Stimulated activated CD8-positive, alpha-beta memory T cell treated with anti-CD3 and anti-CD28 coated beads, Interleukin-12 subunit alpha, Interleukin-12 subunit beta, amount 100 ng/mL, for 4 hours (primary cell): ENCODE measurements around the gene RASD1.
"Not testable (repeated sequence)": the region's sequence is repeated elsewhere in the genome, so short reads cannot be mapped to it uniquely, and the experiment has no call there.

Experiments
- DNase-seq: peaks from one replicate; pipeline ENCODE4 v3.0.0-alpha.2; 2020; ENCODE audit warnings: low read depth

Gene RASD1

DNA sequence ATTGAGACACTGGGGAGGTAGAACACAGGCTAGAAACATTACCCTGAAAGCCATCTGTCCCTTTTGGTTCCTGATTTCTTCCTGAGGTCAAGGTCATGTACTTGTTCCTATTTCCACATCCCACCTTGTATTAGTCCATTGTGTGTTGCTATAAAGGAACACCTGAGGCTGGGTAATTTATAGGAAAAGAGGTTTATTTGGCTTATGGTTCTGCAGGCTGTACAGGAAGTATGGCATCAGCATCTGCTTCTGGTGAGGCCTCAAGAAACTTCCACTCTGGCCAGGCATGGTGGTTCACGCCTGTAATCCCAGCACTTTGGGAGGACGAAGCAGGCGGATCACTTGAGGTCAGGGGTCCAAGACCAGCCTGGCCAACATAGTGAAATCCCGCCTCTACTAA, 26.8 kb downstream of the RASD1 start:
- no peak for DNase-seq

DNA sequence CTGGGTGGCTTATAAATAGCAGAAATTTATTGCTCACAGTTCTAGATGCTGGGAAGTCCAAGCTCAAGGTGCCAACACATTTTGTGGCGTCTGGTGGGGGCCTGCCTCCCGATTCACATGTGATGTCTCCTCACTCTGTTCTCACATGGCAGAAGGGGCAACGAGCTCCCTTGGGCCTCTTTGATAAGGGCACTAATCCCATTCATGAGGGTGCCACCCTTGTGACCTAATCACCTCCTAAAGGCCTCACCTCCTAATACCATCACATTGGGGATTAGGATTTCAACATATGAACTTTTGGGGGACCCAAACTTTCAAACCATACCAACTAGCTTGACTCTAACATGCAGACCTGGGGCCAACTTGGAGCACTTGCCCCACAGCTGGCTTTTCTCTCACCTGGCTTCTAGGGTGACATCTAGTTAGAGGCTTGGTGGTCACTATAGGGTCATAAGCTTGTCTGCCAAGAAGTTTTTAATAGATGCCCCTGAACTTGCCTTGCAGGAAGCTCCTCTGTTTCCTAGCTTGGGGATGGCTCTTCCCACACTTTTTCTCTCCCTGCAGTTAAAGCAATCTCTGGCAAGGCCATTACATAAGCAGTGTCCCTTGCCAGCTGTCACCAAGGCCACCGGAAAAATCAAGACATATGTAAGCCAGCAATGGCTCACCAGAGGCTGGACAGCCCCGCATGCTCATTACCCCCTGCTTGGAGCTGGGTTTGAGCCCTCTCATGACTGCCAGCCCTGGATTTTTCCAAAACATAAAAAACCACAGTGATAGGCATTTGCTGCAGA, 27.8 kb downstream of the RASD1 start:
- no peak for DNase-seq

DNA sequence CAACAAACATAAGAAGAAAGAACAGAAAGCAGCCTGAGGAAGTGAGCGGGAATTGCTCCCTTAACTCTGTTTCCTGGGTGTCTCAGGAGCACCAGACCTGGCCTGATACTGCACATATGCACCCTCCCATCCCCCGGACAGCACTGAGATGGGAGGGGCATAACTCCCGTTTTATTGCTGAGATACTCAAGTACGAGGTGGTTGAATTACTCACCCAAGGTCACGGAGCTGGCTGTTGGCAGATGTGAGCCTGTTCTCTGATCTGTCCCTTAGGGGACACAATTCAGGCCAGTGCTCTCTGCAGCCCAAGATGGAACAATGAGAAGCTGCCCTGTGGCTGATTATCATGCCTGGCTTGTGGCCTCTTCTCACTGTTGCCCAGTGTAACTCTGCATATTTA, 28.5 kb downstream of the RASD1 start:
- DNase-seq: no peak

DNA sequence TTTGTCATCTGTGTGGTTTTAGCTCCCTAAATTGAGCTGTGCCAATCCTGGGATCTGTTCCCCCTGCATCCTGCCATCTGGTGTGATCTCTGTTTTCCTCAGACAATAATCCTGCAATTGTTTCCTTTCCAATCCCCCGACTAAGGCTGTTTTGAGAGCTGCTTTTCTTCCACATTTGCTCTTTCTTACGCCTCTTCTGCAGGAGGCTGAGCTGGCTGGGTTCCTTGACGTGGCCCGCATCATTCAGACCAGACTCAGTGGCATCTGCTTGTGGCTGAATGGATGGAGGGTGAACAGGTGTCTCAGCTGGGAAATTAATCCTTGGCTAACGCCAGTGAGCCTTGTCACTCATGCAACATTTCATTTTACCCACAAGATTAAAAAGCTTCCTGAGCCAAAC, 29.2 kb downstream of the RASD1 start:
- DNase-seq: no peak

DNA sequence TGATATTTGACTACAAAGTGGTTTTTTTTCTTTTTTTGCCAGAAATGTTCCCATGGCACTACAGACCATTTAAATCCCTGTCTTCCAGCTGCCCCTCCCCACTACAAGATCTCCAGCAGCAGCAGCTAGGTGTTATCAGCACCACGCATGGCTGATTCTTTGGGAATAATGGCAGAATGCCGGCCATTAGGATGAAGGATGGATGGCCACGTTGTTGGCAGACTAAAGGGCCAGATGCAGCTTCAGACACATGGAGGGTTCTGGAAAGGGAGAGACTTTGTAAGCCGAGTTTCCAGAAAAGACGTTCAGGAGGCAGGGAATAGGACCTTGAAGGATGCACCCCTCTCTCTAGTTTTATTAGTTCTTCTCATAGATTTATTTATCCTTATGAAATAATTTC, 29.7 kb downstream of the RASD1 start:
- no peak for DNase-seq

DNA sequence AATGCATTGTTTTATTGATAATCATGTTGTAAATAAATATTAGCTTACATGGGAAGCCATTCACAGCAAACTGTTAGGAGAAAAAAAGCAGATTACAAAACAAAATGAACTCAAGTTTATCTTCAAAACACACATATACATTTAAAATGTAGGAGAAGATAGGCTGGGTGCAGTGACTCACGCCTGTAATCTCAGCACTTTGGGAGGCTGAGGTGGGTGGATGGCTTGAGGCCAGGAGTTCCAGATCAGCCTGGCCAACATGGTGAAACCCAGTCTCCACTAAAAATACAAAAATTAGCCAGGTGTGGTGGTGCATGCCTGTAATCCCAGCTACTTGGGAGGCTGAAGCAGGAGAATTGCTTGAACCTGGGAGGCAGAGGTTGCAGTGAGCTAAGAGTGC, 30.3 kb downstream of the RASD1 start:
- DNase-seq: not testable (repeated sequence)

DNA sequence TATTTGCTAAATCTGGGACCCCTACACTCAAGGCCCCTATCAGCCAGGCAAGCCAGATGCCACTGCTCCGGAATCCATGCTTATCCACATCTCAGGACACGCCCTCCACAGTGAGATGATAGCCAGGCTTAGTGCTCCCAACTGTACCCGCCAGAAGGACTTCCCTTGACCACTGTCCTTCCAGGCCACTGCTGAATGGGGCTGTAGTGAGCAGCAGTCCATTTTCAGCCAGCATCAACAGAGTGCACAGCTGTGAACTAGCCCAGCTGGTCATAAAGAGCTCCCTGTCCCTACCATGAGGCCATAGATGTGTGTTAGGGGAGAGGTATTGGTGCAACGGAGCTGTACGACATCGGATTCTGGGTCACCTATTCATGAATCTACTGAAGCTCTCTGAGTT, 32.4 kb downstream of the RASD1 start:
- DNase-seq: no peak

DNA sequence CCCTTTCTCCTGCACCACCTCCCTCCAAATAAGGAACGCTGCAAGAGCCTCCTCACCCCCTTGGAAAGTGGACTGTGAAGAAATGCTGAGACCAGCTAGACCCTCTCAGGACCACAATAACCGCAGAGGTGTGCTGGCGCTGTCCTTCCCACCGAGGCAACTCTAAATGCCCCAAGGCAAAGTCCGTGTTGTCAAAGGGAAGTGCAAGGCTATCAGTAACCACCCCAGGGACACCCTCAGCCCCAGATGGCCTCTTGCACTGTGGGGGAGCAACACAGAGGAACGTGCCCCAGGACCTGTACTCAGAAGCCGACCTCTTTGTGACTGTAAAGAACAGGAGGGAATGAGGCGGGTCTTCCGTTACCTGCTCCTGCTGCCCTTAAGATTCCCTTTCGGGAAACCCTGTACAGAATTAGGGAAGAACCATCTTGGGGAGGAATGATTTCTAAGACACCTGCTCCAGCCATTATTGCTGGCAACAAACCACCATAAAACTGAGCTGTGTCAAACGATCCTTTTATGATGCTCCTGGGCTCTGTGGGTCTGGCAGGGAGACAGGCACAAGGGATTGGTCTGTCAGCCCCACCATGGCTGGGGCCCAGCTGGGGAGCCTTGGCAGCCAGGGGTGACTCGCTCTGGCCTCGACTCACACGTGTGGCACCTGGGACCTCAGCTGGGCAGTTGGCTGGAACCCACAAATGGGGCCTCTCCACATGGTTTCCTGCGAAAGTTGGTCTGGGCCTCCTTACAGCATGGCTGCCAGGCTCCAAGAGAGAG, 34.0 kb downstream of the RASD1 start:
- no peak for DNase-seq

DNA sequence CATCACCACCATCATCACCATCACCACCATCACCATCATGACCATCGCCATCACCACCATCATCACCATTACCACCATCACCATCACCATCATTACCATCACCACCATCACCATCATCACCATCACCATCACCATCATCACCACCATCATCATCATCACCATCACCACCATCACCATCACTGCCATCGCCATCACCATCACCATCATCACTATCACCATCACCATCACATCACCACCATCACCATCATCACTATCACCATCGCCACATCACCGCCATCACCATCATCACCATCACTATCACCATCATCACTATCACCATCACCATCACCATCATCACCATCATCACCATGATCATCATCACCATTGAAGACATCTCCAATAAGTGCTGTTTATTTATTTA, 36.2 kb downstream of the RASD1 start:
- DNase-seq: no peak

DNA sequence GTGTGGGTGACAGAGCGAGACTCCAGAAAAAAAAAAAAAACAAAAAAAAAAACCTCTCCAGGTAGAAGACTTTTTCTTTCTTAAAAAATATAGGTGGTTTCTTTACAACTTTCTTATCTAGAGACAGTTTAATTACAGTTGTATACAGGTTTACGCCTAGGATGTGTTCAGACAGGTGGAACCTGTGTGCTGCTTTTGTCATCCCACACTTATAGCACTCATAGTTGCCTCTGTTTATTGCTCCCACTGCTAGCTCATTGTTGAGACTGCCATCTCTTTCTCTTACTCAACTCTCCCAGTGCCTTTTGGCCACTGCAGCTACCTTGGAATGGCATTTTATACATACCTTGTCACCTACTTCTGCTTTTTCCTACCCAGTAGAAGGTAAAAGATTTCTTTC, 38.5 kb downstream of the RASD1 start:
- DNase-seq: no peak

DNA sequence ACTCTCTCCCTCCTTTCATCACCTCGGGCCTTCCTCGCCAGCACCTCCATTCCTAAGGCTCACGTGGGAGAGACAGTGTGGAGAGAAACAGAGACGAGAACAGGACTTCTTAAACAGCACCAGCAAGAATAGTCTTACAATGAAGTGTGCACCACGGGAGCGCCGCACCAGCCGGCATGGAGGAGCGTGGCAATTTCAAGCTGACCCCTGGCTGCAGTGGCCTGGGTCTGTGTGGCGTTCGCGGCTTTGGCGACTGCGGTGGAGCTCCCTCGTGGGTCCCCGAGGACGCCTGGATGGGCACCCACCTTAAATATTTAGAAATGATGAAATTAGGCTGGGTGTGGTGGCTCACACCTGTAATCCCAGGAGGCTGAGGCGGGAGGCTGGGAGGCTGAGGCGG, 39.9 kb downstream of the RASD1 start:
- DNase-seq: no peak

DNA sequence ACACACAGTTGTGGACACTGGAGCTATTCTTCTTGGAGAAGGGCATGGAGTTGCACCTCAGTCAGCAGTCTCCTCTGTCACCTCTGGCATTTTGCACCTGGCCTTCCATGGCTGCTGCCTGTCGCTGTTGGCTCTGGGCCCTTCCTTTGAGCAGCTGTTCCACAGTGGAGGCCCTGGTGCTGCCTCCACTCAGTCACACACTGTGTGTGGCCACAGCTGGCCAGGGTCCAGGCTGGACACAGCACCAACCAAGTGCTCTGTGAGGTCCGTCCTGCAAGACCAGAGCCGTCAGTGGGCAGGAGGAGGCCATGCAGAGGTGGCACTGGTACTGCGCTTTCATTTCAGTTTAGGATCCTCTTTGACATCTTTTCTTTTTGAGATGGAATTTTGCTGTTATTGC, 41.0 kb downstream of the RASD1 start:
- no peak for DNase-seq

DNA sequence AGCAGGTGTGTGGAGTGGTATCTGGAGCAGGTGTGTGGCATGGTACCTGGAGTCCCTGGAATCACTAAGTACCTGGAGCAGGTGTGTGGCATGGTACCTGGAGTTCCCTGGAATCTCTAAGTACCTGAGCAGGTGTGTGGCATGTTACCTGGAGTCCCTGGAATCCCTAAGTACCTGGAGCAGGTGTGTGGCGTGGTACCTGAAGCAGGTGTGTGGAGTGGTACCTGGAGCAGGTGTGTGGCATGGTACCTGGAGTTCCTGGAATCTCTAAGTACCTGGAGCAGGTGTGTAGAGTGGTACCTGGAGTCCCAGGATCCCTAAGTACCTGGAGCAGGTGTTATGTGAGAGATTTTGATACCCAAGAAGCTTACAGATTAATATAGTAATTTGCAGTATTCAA, 41.5 kb downstream of the RASD1 start:
- not testable (repeated sequence) for DNase-seq

DNA sequence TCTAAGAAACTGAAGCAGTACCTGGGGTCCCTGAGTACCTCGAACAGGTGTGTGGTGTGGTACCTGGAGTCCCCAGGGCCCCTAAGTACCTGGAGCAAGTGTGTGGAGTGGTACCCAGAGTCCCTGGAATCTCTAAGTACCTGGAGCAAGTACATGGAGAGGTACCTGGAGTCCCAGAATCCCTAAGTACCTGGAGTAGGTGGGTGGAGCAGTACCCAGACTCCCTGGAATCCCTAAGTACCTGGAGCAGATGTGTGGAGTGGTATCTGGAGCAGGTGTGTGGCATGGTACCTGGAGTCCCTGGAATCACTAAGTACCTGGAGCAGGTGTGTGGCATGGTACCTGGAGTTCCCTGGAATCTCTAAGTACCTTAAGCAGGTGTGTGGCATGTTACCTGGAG, 41.9 kb downstream of the RASD1 start:
- no peak for DNase-seq

DNA sequence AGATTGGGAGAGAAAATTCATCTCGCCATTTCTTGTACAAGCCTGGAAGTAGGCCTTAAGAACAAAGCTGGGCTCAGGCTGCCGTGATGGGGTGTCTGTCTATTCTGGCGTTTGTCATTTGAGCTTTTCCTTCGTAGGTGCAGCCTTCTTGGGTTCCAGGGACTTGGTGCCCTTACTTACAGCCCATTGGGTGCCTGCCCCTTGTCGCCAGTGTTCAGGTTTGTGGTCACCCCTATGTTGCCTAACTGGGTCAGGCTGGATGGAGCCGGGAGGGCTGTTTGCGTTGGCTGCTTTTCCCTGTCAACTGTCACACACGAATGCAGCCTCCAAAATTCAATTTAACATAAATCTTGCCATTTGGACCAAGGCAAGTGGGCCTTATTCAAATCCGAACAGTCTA, 43.1 kb downstream of the RASD1 start:
- no peak for DNase-seq

DNA sequence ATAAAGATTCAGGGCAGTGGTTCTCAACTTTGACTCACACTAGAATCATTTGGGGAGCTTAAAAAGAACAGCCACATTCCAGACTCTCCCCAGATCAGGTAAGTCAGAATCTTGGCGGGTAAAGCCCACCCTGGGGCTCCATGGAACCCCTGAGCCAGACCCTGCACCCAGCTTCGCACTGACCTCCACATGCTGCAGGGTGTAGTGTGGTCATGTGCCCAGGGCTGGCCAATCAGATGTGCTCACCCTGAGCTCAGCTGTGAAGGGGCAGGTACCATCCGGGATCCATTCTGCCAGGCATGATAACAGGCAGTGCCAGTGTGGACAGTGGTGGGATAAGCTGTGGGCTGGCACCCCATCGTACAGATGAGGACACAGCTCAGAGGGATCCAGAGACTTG, 47.5 kb downstream of the RASD1 start:
- DNase-seq: no peak

DNA sequence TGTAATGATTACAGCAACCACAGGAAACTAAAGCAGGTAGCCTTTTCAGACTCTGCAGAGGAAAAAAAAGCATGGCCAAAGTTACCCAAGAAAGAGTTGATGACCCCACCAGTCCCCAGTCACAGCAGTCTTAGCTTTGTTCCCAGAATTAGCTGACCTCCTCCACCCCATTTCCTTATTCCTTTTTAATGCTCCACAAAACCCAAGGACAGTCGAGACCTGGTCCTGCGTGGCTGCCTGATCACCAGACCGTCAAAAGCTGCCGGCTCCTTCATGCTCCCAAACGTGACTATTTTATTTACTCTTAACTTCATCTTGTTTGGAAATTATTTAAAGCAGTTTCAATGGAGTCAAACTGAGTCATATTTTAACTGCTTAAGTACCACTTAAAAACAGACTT, 48.1 kb downstream of the RASD1 start:
- no peak for DNase-seq

DNA sequence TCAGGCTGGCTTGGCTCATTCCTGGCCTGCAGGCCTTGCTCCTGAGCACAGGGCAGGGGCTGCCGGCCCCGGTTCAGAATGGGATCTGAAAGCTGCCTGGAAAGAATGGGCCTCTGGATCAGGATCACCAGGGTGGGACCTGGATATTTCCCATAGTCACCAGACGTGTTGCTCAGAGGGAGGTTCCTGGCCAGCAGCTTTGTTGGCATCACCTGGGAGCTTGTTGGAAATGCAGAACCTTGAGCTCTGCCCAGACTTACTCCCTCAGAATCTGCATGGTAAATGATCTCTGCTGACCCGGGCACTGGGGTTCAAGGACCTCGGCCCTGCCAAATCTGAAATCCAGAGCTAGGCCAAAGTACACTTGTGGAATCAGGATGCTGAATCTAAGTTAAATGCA, 48.9 kb downstream of the RASD1 start:
- no peak for DNase-seq

DNA sequence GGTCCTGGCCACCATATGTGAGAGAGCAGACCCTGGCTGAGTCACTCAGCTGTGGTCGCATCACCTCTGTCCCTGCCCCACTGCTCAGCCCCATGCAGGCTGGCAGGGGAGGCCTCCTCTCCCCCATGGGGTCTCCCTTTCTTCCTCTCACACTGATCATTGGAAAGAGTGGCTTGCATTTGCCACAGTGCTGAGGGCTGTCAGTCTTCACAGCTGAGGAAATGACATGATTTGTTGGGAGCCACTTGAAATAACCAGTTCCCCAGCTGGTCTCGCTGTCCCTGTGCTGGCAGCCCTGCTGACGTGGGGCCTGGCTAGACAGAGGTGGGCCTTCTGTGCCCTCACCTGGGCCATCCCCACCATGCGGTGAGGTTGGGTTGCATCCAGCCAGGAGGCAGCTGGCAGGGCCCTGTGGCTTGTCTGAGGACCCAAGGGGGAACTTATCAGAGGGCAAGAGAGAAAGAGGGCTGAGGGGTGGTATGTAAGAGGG, 49.5 kb downstream of the RASD1 start:
- DNase-seq: no peak

DNA sequence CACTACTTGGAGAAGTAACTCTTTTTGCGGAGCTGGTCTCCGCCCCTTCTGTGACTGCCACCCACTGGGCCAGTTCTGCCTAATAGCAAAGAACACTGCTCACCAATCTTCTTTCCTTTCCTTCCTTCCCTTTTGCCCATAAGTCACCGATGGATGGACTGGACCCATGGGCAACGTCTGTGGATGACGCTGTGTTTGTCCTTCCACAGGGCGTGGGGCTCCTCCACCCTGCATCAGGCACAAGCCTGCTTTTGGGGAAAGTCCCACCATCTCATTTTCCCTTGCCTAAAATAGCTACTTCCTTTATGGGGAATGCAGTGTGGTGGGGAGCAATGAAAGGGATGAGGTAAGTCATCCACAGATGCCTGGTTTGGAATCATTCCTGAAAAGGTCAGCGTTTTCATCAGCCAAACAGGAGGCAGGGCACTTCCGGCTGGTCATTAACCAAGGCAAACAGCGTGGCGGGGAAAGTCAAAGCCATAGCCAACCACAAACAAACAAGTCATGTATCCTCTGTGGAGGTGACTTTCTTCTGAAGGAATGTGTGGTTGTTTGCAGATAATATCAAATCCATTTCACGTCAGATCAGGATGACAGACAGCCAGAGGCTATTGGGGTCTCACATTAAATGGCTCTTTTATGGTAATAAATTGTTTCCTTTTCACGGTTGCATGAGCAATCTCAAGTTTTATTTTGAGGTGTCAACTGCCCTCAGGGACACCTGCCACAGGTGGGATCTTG, 50.1 kb downstream of the RASD1 start:
- no peak for DNase-seq

DNA sequence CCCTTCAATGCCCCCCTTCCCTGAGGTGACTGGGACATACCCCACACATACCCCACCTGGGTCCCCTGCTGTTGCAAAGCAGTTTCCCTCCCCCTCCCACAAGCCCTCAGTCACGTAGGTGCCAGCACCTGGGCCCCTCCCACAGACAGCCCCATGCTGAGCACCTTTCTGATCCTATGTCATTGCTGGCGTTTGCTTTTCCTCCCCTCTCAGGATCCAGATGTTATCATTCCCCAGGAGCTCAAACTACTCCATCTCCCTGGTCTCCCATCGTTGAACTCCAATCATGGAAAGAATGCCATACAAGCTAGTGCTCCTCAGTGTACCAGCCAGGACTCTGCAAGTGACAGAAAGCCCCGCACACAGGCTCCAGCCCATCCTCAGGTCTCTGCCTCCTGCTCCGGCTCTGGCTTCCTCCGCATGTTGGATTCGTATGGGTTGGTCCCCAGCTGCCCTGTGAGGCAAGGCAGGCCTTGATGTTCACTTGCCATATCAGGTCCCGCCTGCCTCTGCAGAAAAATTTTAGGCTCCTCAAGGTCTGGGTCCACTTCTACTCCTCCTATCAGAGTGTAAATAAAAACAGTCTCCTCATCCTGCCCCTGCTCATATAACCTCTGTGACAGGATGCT, 50.8 kb downstream of the RASD1 start:
- DNase-seq: no peak
